HCT116 (cell line): ENCODE results near the gene DMXL2. TPM values are rescaled to one million over a fixed set of nuclear protein-coding genes. Genes with fewer than 3 reads are reported as not detected.

Experiments used
- ATAC-seq: fragments of 200-7000 bp; cut with Tn5 transposase; 2 replicates; pipeline ENCODE4 v1.9.1; 2020; ENCODE audit warnings: mild to moderate bottlenecking, moderate library complexity
- BruUV-seq: library from RNA; stranded (reverse); fragments of 400-500 nt; replicated peaks from 2 replicates; lab custom pipeline; 2021; lab: Mats Ljungman, UMichigan
- CTCF ChIA-PET: fragments of 300-600 bp; sonication (Branson Sonifier 250); formaldehyde crosslinking; loops from one replicate; lab custom pipeline; 2021; ENCODE audit warnings: antibody characterized with exemption; lab: Charles Lee
- POLR2A ChIA-PET: fragments of 300-600, 350-600 bp; sonication (Branson Sonifier 250); formaldehyde crosslinking; loops from one replicate; lab custom pipeline; 2021; ENCODE audit warnings: antibody characterized with exemption; lab: Charles Lee
- RAD21 ChIA-PET, 2 experiments: fragments of 300-600 bp; sonication (Branson Sonifier 250); formaldehyde crosslinking; loops; one replicate each; lab custom pipeline; 2023; ENCODE audit warnings: low total read pairs in 2 of 2; ENCODE audit not compliant: uncharacterized antibody in 2 of 2, unreplicated experiment in 2 of 2, low non-redundant PET in 1 of 2; lab: Charles Lee
- DNase-seq: peaks from one replicate; pipeline ENCODE4 v3.0.0-alpha.2; 2010; ENCODE audit warnings: low read depth, low spot score
- H2AFZ ChIP-seq: fragments of 200-600 bp; shearing (Covaris generic), sonication (generic); 2 replicates; pipeline ENCODE4 v1.6.1; 2017; ENCODE audit warnings: low read depth, mixed run types, mixed read lengths, antibody characterized with exemption, low read length; ENCODE audit not compliant: poor library complexity, severe bottlenecking
- H3K27ac ChIP-seq: 2 replicates; pipeline ENCODE4 v1.5.1; 2012; ENCODE audit warnings: low read depth, low read length
- H3K27me3 ChIP-seq: fragments of 200-600 bp; sonication (generic); 2 replicates; pipeline ENCODE4 v1.6.1; 2016; ENCODE audit warnings: mixed run types, low read length, mixed read lengths; ENCODE audit not compliant: insufficient read depth
- H3K36me3 ChIP-seq, 2 experiments: fragments of 200-500 bp in 1 of 2; fragments of 200-600 bp in 1 of 2; sonication (Bioruptor generic) in 1 of 2; sonication (generic) in 1 of 2; 2 replicates each; pipeline versions ENCODE4 v1.5.1 to v1.6.1; 2014 to 2016; ENCODE audit warnings: low read length in 2 of 2, inconsistent platforms in 1 of 2, mixed read lengths in 1 of 2, mixed run types in 1 of 2; ENCODE audit not compliant: insufficient read depth in 2 of 2, control insufficient read depth in 1 of 2
- H3K4me1 ChIP-seq, 2 experiments: fragments of 200-600 bp in 1 of 2; sonication (generic) in 1 of 2; 2 replicates each; pipeline versions ENCODE4 v1.5.1 to v1.6.1; 2012 to 2017; ENCODE audit warnings: low read length in 2 of 2, inconsistent platforms in 1 of 2, mild to moderate bottlenecking in 1 of 2, mixed read lengths in 1 of 2, mixed run types in 1 of 2, moderate library complexity in 1 of 2; ENCODE audit not compliant: insufficient read depth in 2 of 2, control insufficient read depth in 1 of 2
- H3K4me2 ChIP-seq: fragments of 200-600 bp; sonication (generic); 2 replicates; pipeline ENCODE4 v1.6.1; 2017; ENCODE audit warnings: mixed run types, low read length, mixed read lengths
- H3K4me3 ChIP-seq, 2 experiments: fragments of 200-600 bp in 1 of 2; sonication (generic) in 1 of 2; replicated peaks in 1 of 2; 2 replicates each; pipeline ENCODE4 v1.5.1; 2011 to 2016; ENCODE audit warnings: low read length in 2 of 2, control low read depth in 1 of 2, low read depth in 1 of 2, mild to moderate bottlenecking in 1 of 2, mixed read lengths in 1 of 2, mixed run types in 1 of 2
- H3K79me2 ChIP-seq: fragments of 200-600 bp; sonication (generic); 2 replicates; pipeline ENCODE4 v1.6.1; 2017; ENCODE audit warnings: mild to moderate bottlenecking, mixed run types, low read length, moderate library complexity, mixed read lengths; ENCODE audit not compliant: insufficient read depth
- H3K9ac ChIP-seq: fragments of 200-600 bp; sonication (generic); 2 replicates; pipeline ENCODE4 v1.6.1; 2016; ENCODE audit warnings: low read length, mixed read lengths
- H3K9me2 ChIP-seq: fragments of 200-600 bp; sonication (generic), shearing (Covaris generic); 2 replicates; pipeline ENCODE4 v1.6.1; 2017; ENCODE audit warnings: mixed run types, mild to moderate bottlenecking, moderate library complexity; ENCODE audit not compliant: insufficient read depth
- H3K9me3 ChIP-seq, 2 experiments: fragments of 200-500 bp in 1 of 2; fragments of 200-600 bp in 1 of 2; sonication (Bioruptor generic) in 1 of 2; sonication (generic) in 1 of 2; 2 replicates each; pipeline ENCODE4 v1.6.1; 2014 to 2017; ENCODE audit warnings: low read length in 2 of 2, mixed read lengths in 2 of 2, inconsistent platforms in 1 of 2, low read depth in 1 of 2, mild to moderate bottlenecking in 1 of 2, mixed run types in 1 of 2, moderate library complexity in 1 of 2; ENCODE audit not compliant: control insufficient read depth in 1 of 2, insufficient read depth in 1 of 2
- H4K20me1 ChIP-seq: fragments of 200-600 bp; sonication (generic), shearing (Covaris generic); 2 replicates; pipeline ENCODE4 v1.6.1; 2017; ENCODE audit warnings: mixed run types, mild to moderate bottlenecking, moderate library complexity; ENCODE audit not compliant: insufficient read depth
- ATF3 ChIP-seq: IDR thresholded peaks from 2 replicates; pipeline ENCODE4 v1.6.1; 2012
- CTCF ChIP-seq, 3 experiments: fragments of 200-600 bp in 1 of 3; sonication (generic) in 1 of 3; IDR thresholded peaks in 2 of 3; conservative IDR thresholded peaks in 1 of 3; 2 replicates each; pipeline ENCODE4 v1.5.1; 2012 to 2017; ENCODE audit warnings: low read depth in 2 of 3, low read length in 2 of 3, antibody characterized with exemption in 1 of 3, borderline replicate concordance in 1 of 3, control low read depth in 1 of 3, mild to moderate bottlenecking in 1 of 3, mixed read lengths in 1 of 3, mixed run types in 1 of 3, moderate library complexity in 1 of 3; ENCODE audit not compliant: insufficient read depth in 1 of 3
- ELF1 ChIP-seq: IDR thresholded peaks from 2 replicates; pipeline ENCODE4 v1.6.1; 2012; ENCODE audit warnings: low read depth, borderline replicate concordance
- EZH2 ChIP-seq: fragments of 200-600 bp; sonication (generic); IDR thresholded peaks from 2 replicates; pipeline ENCODE4 v1.6.1; 2017; ENCODE audit warnings: antibody characterized with exemption, mixed run types
- EZH2phosphoT487 ChIP-seq: fragments of 200-600 bp; IDR thresholded peaks from 2 replicates; pipeline ENCODE4 v1.6.1; 2018; ENCODE audit warnings: antibody characterized with exemption, borderline replicate concordance
- FOSL1 ChIP-seq: IDR thresholded peaks from 2 replicates; pipeline ENCODE4 v1.6.1; 2012; ENCODE audit warnings: low read depth
- JUND ChIP-seq: IDR thresholded peaks from 2 replicates; pipeline ENCODE4 v1.6.1; 2012
- MAX ChIP-seq: IDR thresholded peaks from 2 replicates; pipeline ENCODE4 v1.6.1; 2012
- POLR2AphosphoS5 ChIP-seq: IDR thresholded peaks from 2 replicates; pipeline ENCODE4 v1.6.1; 2011; ENCODE audit warnings: mild to moderate bottlenecking, low read depth, low read length, moderate library complexity
- RAD21 ChIP-seq: IDR thresholded peaks from 2 replicates; pipeline ENCODE4 v1.6.1; 2012; ENCODE audit warnings: low read depth, mild to moderate bottlenecking
- REST ChIP-seq: IDR thresholded peaks from 2 replicates; pipeline ENCODE4 v1.6.1; 2012; ENCODE audit warnings: low read depth
- SP1 ChIP-seq: IDR thresholded peaks from 2 replicates; pipeline ENCODE4 v1.6.1; 2012; ENCODE audit warnings: low read depth
- TCF7L2 ChIP-seq: IDR thresholded peaks from 2 replicates; pipeline ENCODE4 v1.7.0; 2011; ENCODE audit warnings: borderline replicate concordance, inconsistent platforms; ENCODE audit not compliant: insufficient read depth, insufficient read length; ENCODE audit errors: extremely low read depth
- ZBTB33 ChIP-seq: IDR thresholded peaks from 2 replicates; pipeline ENCODE4 v1.6.1; 2011; ENCODE audit warnings: mild to moderate bottlenecking, low read length, moderate library complexity; ENCODE audit not compliant: insufficient replicate concordance; ENCODE audit errors: extremely low read depth
- ZNF274 ChIP-seq: fragments of 200-500 bp; sonication (Bioruptor generic); IDR thresholded peaks from 2 replicates; pipeline ENCODE4 v1.6.1; 2014; ENCODE audit warnings: mild to moderate bottlenecking, low read depth, low read length, inconsistent platforms
- intact Hi-C: fragments of 100-400 bp; cut with micrococcal nuclease; formaldehyde crosslinking; loops from 2 replicates; pipeline ENCODE4 v1.10.0; 2022
- total RNA-seq: library from RNA; stranded (reverse); gene quantifications from one replicate; pipeline ENCODE4 v1.2.1, GENCODE V29; 2021; ENCODE audit not compliant: unreplicated experiment

DMXL2 gene
- total RNA-seq, 1 experiment from 2014 or later, result 21.5 TPM

- ChIA-PET RAD21 (no interaction called here), POLR2A (no interaction called here)
- no peaks in the 10 kb centered on the region for H4K20me1 ChIP-seq
Measured at GRCh38 chr15:51625236-51625635, 2.7 kb upstream of the DMXL2 start.

More at GRCh38 chr15:51625236-51625635, 2.7 kb upstream of the DMXL2 start:
- Histone ChIP-seq H3K27ac (no peak overlapping the region), H3K36me3 (no peaks in the 10 kb centered on the region), H3K4me1 (peaks cover 10 to 22% of the 10 kb centered on the region in 2 experiments), H3K9ac (no peak overlapping the region), H3K9me2 (no peaks in the 10 kb centered on the region), H3K79me2 (peaks cover 18% of the 10 kb centered on the region), H2AFZ (no peak overlapping the region), H3K4me2 (no peak overlapping the region), H3K9me3 (no peaks in the 10 kb centered on the region), H3K27me3 (no peaks in the 10 kb centered on the region), H3K4me3 (no peak overlapping the region)
- intact Hi-C loops, result no loop called here
- CTCF ChIA-PET, result no interaction called here
- ATAC-seq (no peak), DNase-seq (no peak)
- no TSS peak for BruUV-seq
- no peak for TF ChIP-seq MAX
- no peak for TF ChIP-seq FOSL1
- TF ChIP-seq EZH2phosphoT487, result no peak
- no peak for TF ChIP-seq CTCF (IDR thresholded peaks at IDR 0.05 in 2 of 3, conservative IDR thresholded peaks at IDR 0.05 in 1 of 3; ENCODE audit: borderline replicate concordance in 1 of 3, insufficient read depth in 1 of 3, low read depth in 2 of 3, low read length in 2 of 3)
- TF ChIP-seq ZNF274, result no peak
- no peak for TF ChIP-seq EZH2
- TF ChIP-seq ATF3, result no peak
- no peak for TF ChIP-seq ELF1
- TF ChIP-seq REST, result no peak
- no peak for TF ChIP-seq RAD21
- TF ChIP-seq SP1, result no peak
- no peak for TF ChIP-seq POLR2AphosphoS5
- no peak for TF ChIP-seq JUND
- TF ChIP-seq TCF7L2, result no peak
- TF ChIP-seq ZBTB33, result no peak
